Sigmoid colon (tissue), 7 donors: ENCODE data around the gene ACAA2. TPM values are rescaled to one million over a fixed set of nuclear protein-coding genes. Genes with fewer than 3 reads are reported as not detected.

Experiments used
- DNase-seq: peaks from one replicate; pipeline ENCODE4 v3.0.0-alpha.2; 2019
- H3K27ac ChIP-seq, 4 donors: fragments of 200-600 bp; sonication (generic); one replicate each; pipeline ENCODE4 v1.5.1; 2016 to 2019; ENCODE audit warnings: mild to moderate bottlenecking in 1 of 4
- H3K27me3 ChIP-seq, 3 donors: fragments of 200-600 bp; sonication (generic); one replicate each; pipeline ENCODE4 v1.5.1; 2019; ENCODE audit warnings: mild to moderate bottlenecking in 1 of 3
- H3K36me3 ChIP-seq, 4 donors: fragments of 200-600 bp; sonication (generic); one replicate each; pipeline ENCODE4 v1.5.1; 2016 to 2019
- H3K4me1 ChIP-seq, 4 donors: fragments of 200-600 bp; sonication (generic); one replicate each; pipeline ENCODE4 v1.5.1; 2017 to 2019
- H3K4me3 ChIP-seq, 4 donors: fragments of 200-600 bp; sonication (generic); one replicate each; pipeline ENCODE4 v1.5.1; 2017 to 2019; ENCODE audit warnings: mild to moderate bottlenecking in 2 of 4, moderate library complexity in 1 of 4
- H3K9me3 ChIP-seq, 4 donors: fragments of 200-600 bp in 3 of 4; sonication (generic) in 3 of 4; one replicate each; pipeline versions ENCODE4 v1.5.1 to v1.6.1; 2013 to 2019
- CTCF ChIP-seq, 4 experiments: fragments of 450-650 bp in 3 of 4; fragments of 200-600 bp in 1 of 4; IDR thresholded peaks; one replicate each; pipeline ENCODE4 v1.5.1; 2016 to 2019; ENCODE audit warnings: antibody characterized with exemption in 4 of 4, mild to moderate bottlenecking in 3 of 4, moderate library complexity in 2 of 4
- EP300 ChIP-seq, 4 donors: sonication (generic); formaldehyde crosslinking; IDR thresholded peaks; one replicate each; pipeline ENCODE4 v1.6.1; 2017; ENCODE audit warnings: antibody characterized with exemption in 4 of 4
- POLR2A ChIP-seq, 2 donors: fragments of 450-650 bp; IDR thresholded peaks; one replicate each; pipeline ENCODE4 v1.6.1; 2016; ENCODE audit warnings: antibody characterized with exemption in 2 of 2, mild to moderate bottlenecking in 2 of 2, moderate library complexity in 2 of 2
- POLR2AphosphoS5 ChIP-seq, 4 donors: sonication (generic); formaldehyde crosslinking; IDR thresholded peaks; one replicate each; pipeline ENCODE4 v1.6.1; 2017; ENCODE audit warnings: antibody characterized with exemption in 4 of 4
- WGBS, 2 donors: extraction: QIAGEN DNeasy Blood & Tissue Kit; methylation state at CpG; one replicate each; pipeline ENCODE4 v1.1.7; 2013; 5-methylcytosine and 5-hydroxymethylcytosine counted together
- intact Hi-C: fragments of 100-400 bp; cut with DNase I; formaldehyde crosslinking; loops from one replicate; pipeline ENCODE4 v1.15.1; 2023
- polyA plus RNA-seq, 3 donors: library from polyadenylated mRNA; stranded (reverse); fragments of 200-250 nt; gene quantifications; one replicate each; pipeline ENCODE4 v1.2.3, GENCODE V29; 2013
- total RNA-seq, 4 donors: library from RNA; depleted of rRNA; stranded (reverse); fragments of >200 nt; gene quantifications; one replicate each; pipeline ENCODE4 v1.1.0, GENCODE V29; 2016
- donor health status: healthy with polysubstance abuse.
- donor health status: Bipolar disorder and iron deficiency.
- donor health status: healthy.

ACAA2 gene
- total and polyA plus RNA-seq, 7 donors, result 61.8 to 478 (median 87.7) TPM

- Histone ChIP-seq H3K27me3 (no peaks in the 10 kb centered on the region), H3K36me3 (no peaks in the 10 kb centered on the region), H3K9me3 (no peaks in the 10 kb centered on the region), H3K27ac (no peak overlapping the region), H3K4me3 (no peak overlapping the region), H3K4me1 (no peaks in the 10 kb centered on the region)
- intact Hi-C loops, result no loop called here
- no peak for TF ChIP-seq EP300 (IDR thresholded peaks at IDR 0.05)
- TF ChIP-seq POLR2A (IDR thresholded peaks at IDR 0.05), result no peak
- TF ChIP-seq POLR2AphosphoS5 (IDR thresholded peaks at IDR 0.05), result no peak
- no peak for TF ChIP-seq CTCF (IDR thresholded peaks at IDR 0.05)
- 82 to 88% methylated on average over 8 of the region's 8 CpGs for WGBS, 2 donors
- DNase-seq, result no peak
Measured at GRCh38 chr18:49744376-49745008, 68.8 kb downstream of the ACAA2 start.

GRCh38 chr18:49743117-49743567, 70.2 kb downstream of the ACAA2 start:
- 75 to 88% methylated on average over 5 of the region's 5 CpGs for WGBS, 2 donors
- H3K4me1 ChIP-seq, result no peaks in the 10 kb centered on the region
- no peaks in the 10 kb centered on the region for H3K9me3 ChIP-seq
- H3K4me3 ChIP-seq, result no peak overlapping the region
- no peak for TF ChIP-seq CTCF (IDR thresholded peaks at IDR 0.05)
- TF ChIP-seq EP300 (IDR thresholded peaks at IDR 0.05), result no peak
- TF ChIP-seq POLR2A (IDR thresholded peaks at IDR 0.05), result no peak
- DNase-seq, result no peak
- no peaks in the 10 kb centered on the region for H3K27me3 ChIP-seq
- H3K36me3 ChIP-seq, result no peaks in the 10 kb centered on the region
- no peak overlapping the region for H3K27ac ChIP-seq
- intact Hi-C loops, result no loop called here

- H3K36me3 ChIP-seq, result no peaks in the 10 kb centered on the region
- no peak overlapping the region for H3K4me3 ChIP-seq
- no peaks in the 10 kb centered on the region for H3K4me1 ChIP-seq
- intact Hi-C loops, result no loop called here
- H3K27ac ChIP-seq, result no peak overlapping the region
- 64 to 85% methylated on average over 4 of the region's 4 CpGs for WGBS, 2 donors
- TF ChIP-seq POLR2A (IDR thresholded peaks at IDR 0.05), result no peak
- TF ChIP-seq CTCF (IDR thresholded peaks at IDR 0.05), result no peak
- TF ChIP-seq EP300 (IDR thresholded peaks at IDR 0.05), result no peak
- TF ChIP-seq POLR2AphosphoS5 (IDR thresholded peaks at IDR 0.05), result no peak
- DNase-seq, result no peak
- H3K27me3 ChIP-seq, result no peaks in the 10 kb centered on the region
- no peaks in the 10 kb centered on the region for H3K9me3 ChIP-seq
Measured at GRCh38 chr18:49742316-49743116, 70.8 kb downstream of the ACAA2 start.

GRCh38 chr18:49739275-49739674, 74.1 kb downstream of the ACAA2 start:
- Histone ChIP-seq H3K27me3 (no peaks in the 10 kb centered on the region), H3K4me1 (no peaks in the 10 kb centered on the region), H3K9me3 (no peaks in the 10 kb centered on the region), H3K27ac (no peak overlapping the region), H3K4me3 (no peak overlapping the region), H3K36me3 (no peaks in the 10 kb centered on the region)
- WGBS, 2 donors, result 83 to 85% methylated on average over 4 of the region's 4 CpGs
- no peak for TF ChIP-seq CTCF (IDR thresholded peaks at IDR 0.05)
- TF ChIP-seq EP300 (IDR thresholded peaks at IDR 0.05), result no peak
- TF ChIP-seq POLR2A (IDR thresholded peaks at IDR 0.05), result no peak
- TF ChIP-seq POLR2AphosphoS5 (IDR thresholded peaks at IDR 0.05), result no peak
- intact Hi-C loops, result no loop called here
- DNase-seq, result no peak
